ENCODE measurements around the gene PDS5B.
"Not testable (repeated sequence)": the region's sequence is repeated elsewhere in the genome, so short reads cannot be mapped to it uniquely, and the experiment has no call there.

- not testable (repeated sequence) for TF ChIP-seq GABPA (IDR thresholded peaks at IDR 0.05; ENCODE audit: borderline replicate concordance, insufficient read depth, low read length); YY1 (IDR thresholded peaks at IDR 0.05; ENCODE audit: low read depth, low read length); CTCF (IDR thresholded peaks at IDR 0.05; ENCODE audit: control extremely low read depth in 1 of 3, insufficient read depth in 1 of 3, low read depth in 1 of 3, low read length in 3 of 3); CBX8 (IDR thresholded peaks at IDR 0.05; ENCODE audit: borderline replicate concordance, low read depth, low read length)
These were observed 129.9 kb downstream of the PDS5B start for GRCh38 chr13:32716201-32716600.

All from H1 (cell line).